K562 treated with DMSO at 1 percent for 48 hours (cell line): ENCODE measurements around the gene SMYD4. TPM values are rescaled to one million over a fixed set of nuclear protein-coding genes. Genes with fewer than 3 reads are reported as not detected.

Experiments used
- total RNA-seq: library from RNA; unstranded; fragments of 300-600 nt; gene quantifications from 2 replicates; pipeline ENCODE4 v1.2.3, GENCODE V29; 2022; ENCODE audit warnings: low replicate concordance; ENCODE audit errors: extremely low read depth

The SMYD4 gene, protein sequence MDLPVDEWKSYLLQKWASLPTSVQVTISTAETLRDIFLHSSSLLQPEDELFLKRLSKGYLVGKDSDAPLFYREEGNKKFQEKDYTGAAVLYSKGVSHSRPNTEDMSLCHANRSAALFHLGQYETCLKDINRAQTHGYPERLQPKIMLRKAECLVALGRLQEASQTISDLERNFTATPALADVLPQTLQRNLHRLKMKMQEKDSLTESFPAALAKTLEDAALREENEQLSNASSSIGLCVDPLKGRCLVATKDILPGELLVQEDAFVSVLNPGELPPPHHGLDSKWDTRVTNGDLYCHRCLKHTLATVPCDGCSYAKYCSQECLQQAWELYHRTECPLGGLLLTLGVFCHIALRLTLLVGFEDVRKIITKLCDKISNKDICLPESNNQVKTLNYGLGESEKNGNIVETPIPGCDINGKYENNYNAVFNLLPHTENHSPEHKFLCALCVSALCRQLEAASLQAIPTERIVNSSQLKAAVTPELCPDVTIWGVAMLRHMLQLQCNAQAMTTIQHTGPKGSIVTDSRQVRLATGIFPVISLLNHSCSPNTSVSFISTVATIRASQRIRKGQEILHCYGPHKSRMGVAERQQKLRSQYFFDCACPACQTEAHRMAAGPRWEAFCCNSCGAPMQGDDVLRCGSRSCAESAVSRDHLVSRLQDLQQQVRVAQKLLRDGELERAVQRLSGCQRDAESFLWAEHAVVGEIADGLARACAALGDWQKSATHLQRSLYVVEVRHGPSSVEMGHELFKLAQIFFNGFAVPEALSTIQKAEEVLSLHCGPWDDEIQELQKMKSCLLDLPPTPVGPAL
- total RNA-seq: not detected in 2 replicates

DNA sequence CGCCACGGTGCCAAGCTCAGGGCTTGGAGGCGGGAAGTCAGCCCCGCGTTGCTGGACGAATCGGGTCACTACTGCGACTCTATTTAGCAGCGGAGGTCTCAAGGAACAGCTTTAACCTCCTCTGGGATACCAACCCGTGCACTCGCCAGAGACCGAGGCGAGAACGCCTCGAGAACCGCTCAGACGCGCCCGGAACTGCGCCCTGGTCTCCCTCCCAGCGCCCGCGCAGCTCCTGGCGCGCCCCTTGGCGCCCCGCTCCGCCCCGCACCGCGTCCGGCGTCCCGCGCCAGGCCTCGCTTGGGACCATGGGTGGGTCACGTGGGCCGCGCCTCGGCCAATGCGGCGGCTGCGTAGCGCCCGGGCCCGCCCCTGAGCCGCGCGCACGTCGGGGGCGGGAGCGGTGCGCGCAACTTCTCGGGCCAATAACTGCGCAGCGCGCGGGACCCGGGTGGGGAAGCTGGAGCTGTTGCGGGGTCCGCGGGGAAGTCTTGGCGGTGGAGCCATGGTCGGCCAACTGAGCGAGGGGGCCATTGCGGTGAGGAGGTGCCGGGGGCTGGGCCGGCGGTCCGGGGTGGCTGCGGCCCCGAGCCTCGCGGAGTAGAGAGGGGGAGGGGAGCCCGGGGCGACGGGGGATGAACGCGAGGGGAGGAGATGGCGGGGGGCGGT is at the start of gene SMYD4, which contains the start of gene RPA1:
Gene SMYD4 (minus strand): TSS at position 311 of the 666 bp plus-strand sequence. CDS start 1,908 bp downstream, outside the sequence.
Gene RPA1 (plus strand): TSS at position 414 of the 666 bp plus-strand sequence. CDS start 89 bp downstream, at position 503.

GRCh38 chr17:1742371-1743087 is 87.2 kb downstream of the SMYD4 start, which contains the start of gene SERPINF2:
Gene SERPINF2, plus strand, starts transcription at chr17:1742871. Its CDS starts 2,125 bp downstream, at chr17:1744996.

Other genes with a start within 250 kb of the SMYD4 start
- gene SLC43A2, start 201.1 kb downstream of the SMYD4 start, total RNA-seq: not detected in 2 replicates
- not detected in 2 replicates for gene SCARF1, start 184.2 kb downstream of the SMYD4 start, total RNA-seq
- gene RILP, start 180.0 kb downstream of the SMYD4 start, total RNA-seq: not detected in 2 replicates
- gene PRPF8, start 145.0 kb downstream of the SMYD4 start, total RNA-seq: 461 TPM in 1 of 2 replicates, not detected in the other
- gene TLCD2, start 119.5 kb downstream of the SMYD4 start, total RNA-seq: not detected in 2 replicates
- not detected in 2 replicates for gene WDR81, start 105.2 kb downstream of the SMYD4 start, total RNA-seq
- not detected in 2 replicates for gene SERPINF2, start 87.0 kb downstream of the SMYD4 start, total RNA-seq
- not detected in 2 replicates for gene SERPINF1, start 67.8 kb downstream of the SMYD4 start, total RNA-seq
- gene RPA1, start 103 bp upstream of the SMYD4 start, total RNA-seq: not detected in 2 replicates
- gene RTN4RL1, start 195.4 kb upstream of the SMYD4 start, total RNA-seq: not detected in 2 replicates
- gene DPH1, start 200.3 kb upstream of the SMYD4 start, total RNA-seq: not detected in 2 replicates
- not detected in 2 replicates for gene OVCA2, start 212.1 kb upstream of the SMYD4 start, total RNA-seq
- gene HIC1, start 225.2 kb upstream of the SMYD4 start, total RNA-seq: not detected in 2 replicates